IMR-90 (cell line): ENCODE measurements around the gene ARHGEF10L. TPM values are rescaled to one million over a fixed set of nuclear protein-coding genes. Genes with fewer than 3 reads are reported as not detected.

ENCODE experiments used
- ATAC-seq: fragments of 200-7000 bp; cut with Tn5 transposase; 2 replicates; pipeline ENCODE4 v1.9.1; 2020; ENCODE audit warnings: low read depth, mild to moderate bottlenecking, moderate library complexity
- BruUV-seq: library from RNA; stranded (reverse); fragments of 400-500 nt; replicated peaks from 2 replicates; lab custom pipeline; 2021; lab: Mats Ljungman, UMichigan
- CTCF ChIA-PET: fragments of 300-600 bp; formaldehyde crosslinking; extraction: SDS; loops from one replicate; lab custom pipeline; 2021; ENCODE audit warnings: antibody characterized with exemption; lab: Yijun Ruan, JAX
- POLR2A ChIA-PET: fragments of 300-600 bp; sonication (Branson Sonifier 250); formaldehyde crosslinking; loops from one replicate; lab custom pipeline; 2022; ENCODE audit warnings: antibody characterized with exemption; ENCODE audit not compliant: unreplicated experiment; lab: Charles Lee
- DNase-seq: peaks from one replicate; pipeline ENCODE4 v3.0.0; 2013
- H2AFZ ChIP-seq: replicated peaks from 2 replicates; pipeline ENCODE3; 2013; ENCODE audit warnings: low read length, mild to moderate bottlenecking; ENCODE audit not compliant: poor library complexity
- H2AK5ac ChIP-seq: 2 replicates; pipeline ENCODE4 v1.6.1; 2013; ENCODE audit warnings: low read depth, low read length, inconsistent platforms
- H2AK9ac ChIP-seq: replicated peaks from 2 replicates; pipeline ENCODE3; 2013; ENCODE audit warnings: mild to moderate bottlenecking, low read depth, low read length, moderate library complexity; ENCODE audit not compliant: poor library complexity
- H2BK120ac ChIP-seq: 2 replicates; pipeline ENCODE4 v1.6.1; 2013; ENCODE audit warnings: low read depth, low read length, inconsistent platforms
- H2BK15ac ChIP-seq: 3 replicates; pipeline ENCODE4 v1.6.1; 2013; ENCODE audit warnings: low read depth, low read length, inconsistent platforms
- H2BK20ac ChIP-seq: 2 replicates; pipeline ENCODE4 v1.6.1; 2013; ENCODE audit warnings: low read depth, mild to moderate bottlenecking, inconsistent platforms, low read length, moderate library complexity
- H2BK5ac ChIP-seq: 2 replicates; pipeline ENCODE4 v1.6.1; 2013; ENCODE audit warnings: mild to moderate bottlenecking, low read depth, low read length, inconsistent platforms; ENCODE audit not compliant: poor library complexity, severe bottlenecking
- H3K14ac ChIP-seq: replicated peaks from 2 replicates; pipeline ENCODE4 v1.6.1; 2013; ENCODE audit warnings: low read depth, low read length, inconsistent platforms
- H3K18ac ChIP-seq: 2 replicates; pipeline ENCODE4 v1.6.1; 2013; ENCODE audit warnings: low read depth, low read length, control low read depth
- H3K23ac ChIP-seq: 2 replicates; pipeline ENCODE4 v1.6.1; 2013; ENCODE audit warnings: low read depth, low read length, inconsistent platforms
- H3K27ac ChIP-seq: 2 replicates; pipeline ENCODE4 v1.5.1; 2013; ENCODE audit warnings: mild to moderate bottlenecking, control low read depth, low read length; ENCODE audit not compliant: insufficient read depth
- H3K27me3 ChIP-seq: 2 replicates; pipeline ENCODE4 v1.6.1; 2013; ENCODE audit warnings: low read length; ENCODE audit not compliant: control insufficient read depth, insufficient read depth
- H3K36me3 ChIP-seq: 2 replicates; pipeline ENCODE4 v1.6.1; 2013; ENCODE audit warnings: low read length, mixed read lengths; ENCODE audit not compliant: control insufficient read depth, insufficient read depth
- H3K4ac ChIP-seq: 2 replicates; pipeline ENCODE4 v1.6.1; 2013; ENCODE audit warnings: low read depth, low read length, inconsistent platforms
- H3K4me1 ChIP-seq: 2 replicates; pipeline ENCODE4 v1.6.1; 2013; ENCODE audit warnings: low read length, mixed read lengths; ENCODE audit not compliant: control insufficient read depth, insufficient read depth
- H3K4me2 ChIP-seq: 2 replicates; pipeline ENCODE4 v1.6.1; 2013; ENCODE audit warnings: low read depth, mild to moderate bottlenecking, control low read depth, low read length, moderate library complexity
- H3K4me3 ChIP-seq: 2 replicates; pipeline ENCODE4 v1.5.1; 2013; ENCODE audit warnings: low read depth, mild to moderate bottlenecking, control low read depth, low read length, moderate library complexity; ENCODE audit not compliant: insufficient read depth
- H3K56ac ChIP-seq: 2 replicates; pipeline ENCODE4 v1.6.1; 2013; ENCODE audit warnings: low read length, inconsistent platforms; ENCODE audit not compliant: insufficient read depth; ENCODE audit errors: extremely low read depth
- H3K79me1 ChIP-seq, 2 experiments: 2 replicates each; pipeline ENCODE4 v1.6.1; 2013; ENCODE audit warnings: low read length in 2 of 2, inconsistent platforms in 1 of 2, low read depth in 1 of 2
- H3K9ac ChIP-seq: 2 replicates; pipeline ENCODE4 v1.6.1; 2013; ENCODE audit warnings: low read depth, low read length, control low read depth
- H3K9me1 ChIP-seq: 2 replicates; pipeline ENCODE4 v1.6.1; 2013; ENCODE audit warnings: low read length, inconsistent platforms; ENCODE audit not compliant: insufficient read depth
- H3K9me3 ChIP-seq: 2 replicates; pipeline ENCODE4 v1.6.1; 2013; ENCODE audit warnings: low read length; ENCODE audit not compliant: control insufficient read depth, insufficient read depth
- H4K20me1 ChIP-seq: 2 replicates; pipeline ENCODE4 v1.6.1; 2013; ENCODE audit warnings: low read length, inconsistent platforms; ENCODE audit not compliant: insufficient read depth
- H4K5ac ChIP-seq: 2 replicates; pipeline ENCODE4 v1.6.1; 2013; ENCODE audit warnings: mild to moderate bottlenecking, low read depth, low read length, control low read depth
- H4K8ac ChIP-seq, 2 experiments: 2 replicates each; pipeline ENCODE4 v1.6.1; 2013; ENCODE audit warnings: low read depth in 2 of 2, low read length in 2 of 2, control low read depth in 1 of 2, inconsistent platforms in 1 of 2
- H4K91ac ChIP-seq: 2 replicates; pipeline ENCODE4 v1.6.1; 2013; ENCODE audit warnings: low read depth, low read length, inconsistent platforms; ENCODE audit not compliant: insufficient read depth
- MAFK ChIP-seq: IDR thresholded peaks from 2 replicates; pipeline ENCODE4 v1.6.1; 2012; ENCODE audit warnings: low read depth, low read length, improper control_type of control experiment
- MXI1 ChIP-seq: IDR thresholded peaks from 2 replicates; pipeline ENCODE4 v1.6.1; 2012; ENCODE audit warnings: low read depth, mild to moderate bottlenecking, low read length, moderate library complexity, borderline replicate concordance
- POLR2A ChIP-seq: IDR thresholded peaks from 2 replicates; pipeline ENCODE4 v1.6.1; 2012; ENCODE audit warnings: mild to moderate bottlenecking, low read depth, low read length
- SMC3 ChIP-seq: fragments of 150-350 bp; IDR thresholded peaks from 2 replicates; pipeline ENCODE4 v1.6.1; 2016; ENCODE audit warnings: low read depth, mild to moderate bottlenecking, antibody characterized with exemption, low read length, moderate library complexity
- WGBS, 2 experiments: methylation state at CpG; one replicate each; pipeline versions ENCODE4 v1.1.5 to v1.1.7; 2013; ENCODE audit warnings: missing lambda C conversion rate in 2 of 2; ENCODE audit not compliant: insufficient read length in 1 of 2; ENCODE audit errors: extremely low coverage in 2 of 2; 5-methylcytosine and 5-hydroxymethylcytosine counted together
- dilution Hi-C: fragments of 300-500 bp; cut with HindIII; formaldehyde crosslinking; loops from one replicate; pipeline ENCODE4 v1.14.3; 2018; ENCODE audit warnings: low sequenced_read_pairs; ENCODE audit not compliant: unreplicated experiment
- in situ Hi-C: fragments of 300-500 bp; cut with MboI; formaldehyde crosslinking; loops from 3 replicates; pipeline ENCODE4 v1.14.3; 2019; ENCODE audit warnings: low sequenced_read_pairs, inconsistent platforms, mixed read lengths
- intact Hi-C: fragments of 100-400 bp; cut with micrococcal nuclease; formaldehyde crosslinking; loops from 2 replicates; pipeline ENCODE4 v1.10.0; 2022
- polyA plus RNA-seq, 3 experiments: library from polyadenylated mRNA; depleted of rRNA; stranded (reverse); fragments of >200 nt; gene quantifications; 2 replicates each; pipeline ENCODE4 v1.2.3, GENCODE V29; 2012; ENCODE audit warnings: low replicate concordance in 1 of 3
- total RNA-seq: library from RNA; depleted of rRNA; stranded (reverse); fragments of >200 nt; gene quantifications from 2 replicates; pipeline ENCODE4 v1.2.3, GENCODE V29; 2012
- TF ChIP-seq, protein P1 (sequence below): fragments of 150-350 bp; IDR thresholded peaks from 2 replicates; pipeline ENCODE4 v1.6.1; 2016; ENCODE audit warnings: low read depth, mild to moderate bottlenecking, low read length, moderate library complexity, borderline replicate concordance

The ARHGEF10L gene
- total and polyA plus RNA-seq, 2 of the 4 experiments (the other 2 are of a cell fraction) = 4.8 to 12.4 TPM

GRCh38 chr1:17567582-17567981 is 28.1 kb downstream of the ARHGEF10L start:
- Histone ChIP-seq H3K9me1 (peaks cover 27% of the 10 kb centered on the region), H4K8ac (no peak overlapping the region), H2AK9ac (no peak overlapping the region), H2BK5ac (no peak overlapping the region), H2BK20ac (no peak overlapping the region), H2BK120ac (peak overlapping the region; percentile 2; the same call in 1 of the 2 replicates), H3K14ac (no peak overlapping the region; the same call in 1 of the 2 replicates), H2AK5ac (no peak overlapping the region), H3K4ac (peak overlapping the region; percentile 20; the same call in 1 of the 2 replicates), H3K27ac (no peak overlapping the region), H3K4me1 (peaks cover 16% of the 10 kb centered on the region), H3K4me2 (no peak overlapping the region), H3K23ac (peak overlapping the region; percentile 31; the same call in 1 of the 2 replicates), H3K9me3 (no peaks in the 10 kb centered on the region), H3K79me1 (peaks cover 40 to 73% of the 10 kb centered on the region in 2 experiments), H4K5ac (no peak overlapping the region), H2AFZ (peak overlapping the region; percentile 64), H3K9ac (no peak overlapping the region), H3K27me3 (no peaks in the 10 kb centered on the region), H3K56ac (no peak overlapping the region), H4K91ac (peak overlapping the region; percentile 32; the same call in 1 of the 2 replicates), H3K18ac (no peak overlapping the region), H2BK15ac (no peak overlapping the region), H3K4me3 (no peak overlapping the region), H4K20me1 (peaks cover 4% of the 10 kb centered on the region; the same call in 1 of the 2 replicates), H3K36me3 (no peaks in the 10 kb centered on the region)
- 72% methylated on average over 5 of the region's 6 CpGs; no CpG with 5 or more reads in 1 of the 2 experiments for WGBS, 2 experiments
- BruUV-seq = no TSS peak
- dilution Hi-C loops = no loop called here
- POLR2A ChIA-PET = no interaction called here
- TF ChIP-seq MAFK (0 out of 2 replicates have a peak, but pooled peaks have one; percentile 23), POLR2A (no peak), SMC3 (no peak), MXI1 (no peak)
- TF ChIP-seq, protein P1, sequence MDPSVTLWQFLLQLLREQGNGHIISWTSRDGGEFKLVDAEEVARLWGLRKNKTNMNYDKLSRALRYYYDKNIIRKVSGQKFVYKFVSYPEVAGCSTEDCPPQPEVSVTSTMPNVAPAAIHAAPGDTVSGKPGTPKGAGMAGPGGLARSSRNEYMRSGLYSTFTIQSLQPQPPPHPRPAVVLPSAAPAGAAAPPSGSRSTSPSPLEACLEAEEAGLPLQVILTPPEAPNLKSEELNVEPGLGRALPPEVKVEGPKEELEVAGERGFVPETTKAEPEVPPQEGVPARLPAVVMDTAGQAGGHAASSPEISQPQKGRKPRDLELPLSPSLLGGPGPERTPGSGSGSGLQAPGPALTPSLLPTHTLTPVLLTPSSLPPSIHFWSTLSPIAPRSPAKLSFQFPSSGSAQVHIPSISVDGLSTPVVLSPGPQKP = no peak
- intact Hi-C loops = no loop called here
- in situ Hi-C loops = no loop called here
- CTCF ChIA-PET = no interaction called here
- ATAC-seq = no peak
- DNase-seq = peak; percentile 64
